Stimulated activated CD4-positive, alpha-beta T cell treated with anti-CD3 and anti-CD28 coated beads, Interleukin-12 subunit alpha, Interleukin-12 subunit beta, amount 100 ng/mL, for 4 hours (primary cell): ENCODE results near the gene DIP2B.
"Not testable (repeated sequence)": the region's sequence is repeated elsewhere in the genome, so short reads cannot be mapped to it uniquely, and the experiment has no call there.

Source experiments
- DNase-seq: peaks from one replicate; pipeline ENCODE4 v3.0.0-alpha.2; 2020

DIP2B gene

DNA sequence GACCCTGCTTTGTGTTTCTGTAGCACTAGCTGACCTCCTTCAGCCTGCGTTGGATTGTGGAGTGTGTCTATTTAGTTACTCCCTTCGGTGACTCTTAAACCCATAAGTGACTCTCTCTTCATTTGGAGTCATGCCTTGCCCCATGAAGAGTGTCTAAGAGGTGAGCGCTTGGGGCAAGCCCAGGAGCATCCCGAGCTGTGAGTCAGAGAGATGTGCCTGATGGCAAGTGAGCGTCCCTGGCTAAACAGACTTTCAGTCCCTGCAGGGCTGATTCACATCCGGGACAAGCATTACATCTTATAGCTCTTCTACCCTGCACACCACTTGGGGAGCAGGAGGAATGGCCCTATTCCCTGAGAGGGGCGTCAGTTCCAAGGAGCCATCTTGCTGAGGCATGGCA lies 234.8 kb downstream of the DIP2B start:
- no peak for DNase-seq

GRCh38 chr12:50740307-50740706 lies 235.5 kb downstream of the DIP2B start:
- DNase-seq, result no peak

DNA sequence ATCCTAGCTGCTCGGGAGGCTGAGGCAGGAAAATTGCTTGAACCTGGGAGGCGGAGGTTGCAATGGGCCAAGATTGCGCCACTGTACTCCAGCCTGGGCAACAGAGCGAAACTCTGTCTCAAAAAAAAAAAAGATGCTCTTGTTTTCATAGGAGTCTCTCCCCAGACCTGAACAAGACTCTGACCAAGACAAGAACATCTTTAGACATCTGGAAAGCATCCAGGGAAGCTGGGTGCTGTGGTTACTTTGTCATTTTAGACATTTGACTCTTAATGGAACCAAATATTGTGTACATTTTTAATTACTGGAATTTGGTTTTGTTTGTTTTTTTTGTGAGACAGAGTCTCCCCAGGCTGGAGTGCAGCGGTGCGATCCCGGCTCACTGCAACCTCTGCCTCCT lies 238.0 kb downstream of the DIP2B start:
- DNase-seq, result no peak

- no peak for DNase-seq
Measured at GRCh38 chr12:50745861-50746260, 241.1 kb downstream of the DIP2B start.

DNA sequence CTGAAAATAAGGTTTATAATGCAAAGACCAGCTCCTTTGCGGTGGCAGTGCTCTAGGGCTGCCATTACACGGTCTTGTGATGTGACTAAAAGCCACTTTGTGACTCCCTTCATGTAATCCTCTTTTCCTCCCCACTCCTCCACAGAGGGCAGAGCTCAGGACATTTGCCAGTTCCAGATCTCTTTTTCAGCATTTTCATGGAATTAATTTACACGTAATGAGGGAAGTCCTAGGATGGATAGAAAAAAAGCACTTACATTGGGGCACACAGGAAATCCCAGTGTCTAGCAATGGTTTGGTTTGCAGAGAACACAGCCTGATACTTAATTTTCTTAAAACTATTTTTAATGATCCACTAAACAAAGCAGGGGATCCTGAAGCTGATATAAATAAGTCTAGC lies 241.6 kb downstream of the DIP2B start:
- DNase-seq, result no peak

- no peak for DNase-seq
Measured at GRCh38 chr12:50747817-50748216, 243.0 kb downstream of the DIP2B start.

GRCh38 chr12:50749459-50749882 lies 244.7 kb downstream of the DIP2B start:
- no peak for DNase-seq

DNA sequence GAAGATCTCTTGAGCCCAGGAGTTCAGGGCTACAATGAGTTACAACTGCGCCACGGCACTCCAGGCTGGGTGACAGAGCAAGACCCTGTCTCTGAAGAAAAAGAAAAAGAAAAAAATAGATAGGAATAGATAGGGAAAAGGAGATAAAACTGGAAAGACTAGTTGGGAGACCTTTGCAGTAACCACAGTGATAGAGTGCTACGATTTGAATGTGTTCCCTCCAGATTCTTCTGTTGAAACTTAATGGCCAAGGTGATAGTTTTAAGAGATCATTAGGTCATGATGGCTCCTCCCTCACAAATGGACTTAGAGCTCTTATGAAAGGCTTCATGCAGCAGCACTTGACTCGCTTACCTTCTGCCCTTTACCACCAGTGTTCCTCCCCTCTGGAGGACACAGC lies 245.6 kb downstream of the DIP2B start:
- no peak for DNase-seq

- DNase-seq, result no peak
Measured at GRCh38 chr12:50751948-50752721, 247.3 kb downstream of the DIP2B start.

GRCh38 chr12:50753232-50753769 lies 248.5 kb downstream of the DIP2B start:
- no peak for DNase-seq

GRCh38 chr12:50763639-50764285 lies 259.0 kb downstream of the DIP2B start, which contains the start of gene ATF1:
Gene ATF1 (plus strand): TSS chr12:50764101. CDS start chr12:50780146, 16,045 bp downstream.
- peak; percentile 85 for DNase-seq

DNA sequence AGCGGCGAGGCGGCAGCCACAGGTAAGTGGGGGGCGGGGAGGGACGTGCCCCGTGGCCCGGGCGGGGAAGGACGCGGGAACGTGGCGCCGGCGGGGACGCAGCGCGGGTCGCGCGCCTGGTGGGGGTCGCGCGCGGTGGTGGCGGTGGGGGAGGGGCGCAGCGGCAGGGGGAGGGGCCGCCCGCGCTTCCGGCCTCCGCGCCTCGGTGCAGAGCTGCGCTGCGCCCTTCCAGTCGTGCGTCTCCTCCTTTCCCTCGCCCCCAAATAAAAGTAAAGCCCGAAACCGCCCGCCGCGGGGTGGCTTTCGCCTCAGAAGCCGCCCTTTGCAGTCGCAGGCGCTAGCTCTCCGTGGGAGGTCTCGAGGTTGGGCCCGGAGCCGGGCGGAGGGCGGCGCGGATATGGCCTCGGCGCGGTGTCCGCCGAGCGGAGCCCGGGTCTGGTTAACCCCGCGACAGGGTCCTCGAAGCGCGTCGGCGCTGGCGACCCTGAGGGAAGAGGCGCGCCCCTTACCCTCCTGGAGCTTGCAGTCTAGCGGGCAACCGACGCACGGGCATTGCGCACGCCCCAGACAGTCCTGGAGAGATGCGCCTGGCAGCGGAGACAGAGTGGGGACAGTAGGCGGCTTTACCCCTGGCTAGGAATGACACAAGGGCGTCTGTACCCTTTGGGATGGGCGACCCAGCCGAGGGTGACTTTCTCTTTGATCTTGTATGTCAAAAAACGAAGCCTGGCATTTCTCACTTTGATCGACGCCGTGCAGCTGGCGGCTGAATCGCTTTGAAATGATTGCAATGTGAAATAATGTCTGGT lies 259.7 kb downstream of the DIP2B start:
- peak; percentile 73 for DNase-seq

- DNase-seq, result peak; percentile 17
Measured at GRCh38 chr12:50765095-50765911, 260.5 kb downstream of the DIP2B start.

DNA sequence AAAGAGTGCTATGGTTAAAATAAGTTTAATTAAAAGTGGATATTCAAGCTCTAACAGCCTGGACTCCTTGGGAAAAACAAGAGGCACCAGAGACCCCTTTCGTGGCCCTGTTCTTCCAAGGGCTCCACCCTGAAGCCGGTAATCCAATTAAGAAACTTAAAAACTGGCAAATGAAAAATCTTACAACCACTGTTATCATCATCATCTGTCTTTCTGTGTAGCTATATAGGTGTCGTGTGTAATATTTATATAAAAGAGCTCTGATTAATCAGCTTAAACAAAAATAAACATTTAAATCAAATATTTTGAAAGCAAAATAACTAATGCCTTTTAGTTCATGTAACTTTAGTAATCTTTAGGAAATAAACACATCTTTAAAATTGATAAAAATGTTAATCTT lies 263.6 kb downstream of the DIP2B start:
- DNase-seq, result no peak

- DNase-seq, result not testable (repeated sequence)
Measured at GRCh38 chr12:50768813-50769212, 264.0 kb downstream of the DIP2B start.

DNA sequence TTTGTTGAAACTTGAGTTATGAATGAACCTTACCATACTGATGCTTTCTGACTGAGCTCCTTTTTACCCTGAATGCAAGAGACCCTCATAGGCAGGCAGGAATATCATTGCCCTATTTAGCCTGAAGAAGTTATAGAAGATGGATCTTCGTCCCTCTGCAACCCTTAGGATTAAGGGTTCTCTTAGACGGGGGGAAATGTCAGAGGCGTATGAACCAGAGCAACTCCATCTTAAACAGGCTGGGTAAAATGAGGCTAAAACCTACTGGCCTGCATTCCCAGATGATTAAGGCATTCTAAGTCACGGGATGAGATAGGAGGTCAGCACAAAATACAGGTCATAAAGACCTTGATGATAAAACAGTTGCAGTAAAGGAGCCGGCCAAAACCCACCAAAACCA lies 266.6 kb downstream of the DIP2B start:
- no peak for DNase-seq

DNA sequence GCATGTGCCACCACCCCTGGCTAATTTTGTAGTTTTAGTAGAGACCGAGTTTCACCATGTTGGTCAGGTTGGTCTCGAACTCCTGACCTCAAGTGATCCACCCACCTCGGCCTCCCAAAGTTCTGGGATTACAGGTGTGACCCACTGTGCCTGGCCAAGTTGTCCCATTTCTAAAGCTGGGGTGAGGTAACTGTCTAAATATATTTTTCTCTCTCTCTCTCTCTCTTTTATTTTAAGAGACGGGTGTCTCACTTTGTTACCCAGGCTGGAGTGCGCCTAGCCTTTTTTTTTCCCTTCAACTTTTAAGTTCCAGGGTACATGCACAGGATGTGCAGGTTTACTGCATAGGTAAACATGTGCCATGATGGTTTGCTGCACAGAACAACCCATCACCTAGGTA lies 267.7 kb downstream of the DIP2B start:
- DNase-seq, result no peak

DNA sequence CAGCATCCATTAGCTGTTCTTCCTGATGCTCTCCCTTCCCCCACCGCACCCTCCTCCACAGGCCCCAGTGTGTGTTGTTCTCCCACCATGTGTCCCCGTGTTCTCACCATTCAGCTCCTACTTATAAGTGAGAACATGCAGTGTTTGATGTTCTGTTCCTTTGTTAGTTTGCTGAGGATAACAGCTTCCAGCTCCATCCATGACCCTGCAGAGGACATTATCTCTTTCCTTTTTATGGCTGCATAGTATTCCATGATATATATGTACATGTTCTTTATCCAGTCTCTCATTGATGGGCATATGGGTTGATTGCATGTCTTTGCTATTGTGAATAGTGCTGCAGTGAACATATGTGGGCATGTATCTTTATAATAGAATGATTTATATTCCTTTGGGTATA lies 268.1 kb downstream of the DIP2B start:
- DNase-seq, result no peak

GRCh38 chr12:50775251-50775650 lies 270.5 kb downstream of the DIP2B start:
- no peak for DNase-seq

- DNase-seq, result no peak
Measured at GRCh38 chr12:50776749-50777728, 272.3 kb downstream of the DIP2B start.
